A673 (cell line): Measurements from ENCODE around the gene GAL3ST2. TPM values are rescaled to one million over a fixed set of nuclear protein-coding genes. Genes with fewer than 3 reads are reported as not detected.

ENCODE experiments used
- BruUV-seq: library from RNA; stranded (reverse); fragments of 400-500 nt; replicated peaks from 2 replicates; lab custom pipeline; 2021; lab: Mats Ljungman, UMichigan
- CTCF ChIA-PET: fragments of 300-600 bp; sonication (Branson Sonifier 250); formaldehyde crosslinking; loops from one replicate; lab custom pipeline; 2022; ENCODE audit warnings: antibody characterized with exemption; lab: Charles Lee
- POLR2A ChIA-PET: fragments of 300-600 bp; sonication (Branson Sonifier 250); formaldehyde crosslinking; loops from one replicate; lab custom pipeline; 2022; ENCODE audit warnings: antibody characterized with exemption; ENCODE audit not compliant: low non-redundant PET; lab: Charles Lee
- DNase-seq: peaks from one replicate; pipeline ENCODE4 v3.0.0-alpha.2; 2015; ENCODE audit warnings: low spot score
- H3K27ac ChIP-seq: fragments of 200-600 bp; sonication (generic); 2 replicates; pipeline ENCODE4 v1.5.1; 2016; ENCODE audit warnings: mixed run types, low read depth, mild to moderate bottlenecking, mixed read lengths, antibody characterized with exemption, low read length; ENCODE audit not compliant: poor library complexity, severe bottlenecking
- H3K27me3 ChIP-seq: fragments of 200-600 bp; sonication (generic); replicated peaks from 2 replicates; pipeline ENCODE4 v1.6.1; 2017; ENCODE audit warnings: mixed run types, low read depth, mild to moderate bottlenecking, mixed read lengths, antibody characterized with exemption, low read length; ENCODE audit not compliant: insufficient read depth, poor library complexity
- H3K36me3 ChIP-seq: fragments of 200-600 bp; sonication (generic); 2 replicates; pipeline ENCODE4 v1.6.1; 2016; ENCODE audit warnings: mixed run types, mild to moderate bottlenecking, mixed read lengths, antibody characterized with exemption, low read length; ENCODE audit not compliant: insufficient read depth, poor library complexity, severe bottlenecking
- H3K4me1 ChIP-seq: fragments of 200-600 bp; sonication (generic); 2 replicates; pipeline ENCODE4 v1.6.1; 2017; ENCODE audit warnings: mixed run types, mild to moderate bottlenecking, mixed read lengths, antibody characterized with exemption, low read length; ENCODE audit not compliant: insufficient read depth, poor library complexity, severe bottlenecking
- H3K4me3 ChIP-seq: fragments of 200-600 bp; sonication (generic); 2 replicates; pipeline ENCODE4 v1.5.1; 2016; ENCODE audit warnings: low read depth, mixed run types, mild to moderate bottlenecking, mixed read lengths, low read length; ENCODE audit not compliant: poor library complexity, severe bottlenecking
- H3K9me3 ChIP-seq: fragments of 200-600 bp; sonication (generic); 2 replicates; pipeline ENCODE4 v1.6.1; 2016; ENCODE audit warnings: mixed run types, low read depth, mild to moderate bottlenecking, mixed read lengths, antibody characterized with exemption, low read length; ENCODE audit not compliant: poor library complexity, severe bottlenecking
- CTCF ChIP-seq: fragments of 300-800, 200-600 bp; sonication (generic); conservative IDR thresholded peaks from 2 replicates; pipeline ENCODE4 v1.5.1; 2017; ENCODE audit warnings: low read depth, mild to moderate bottlenecking, antibody characterized with exemption, low read length, moderate library complexity, mixed read lengths
- EZH2 ChIP-seq: fragments of 200-600 bp; sonication (generic); IDR thresholded peaks from 2 replicates; pipeline ENCODE4 v1.6.1; 2017; ENCODE audit warnings: borderline replicate concordance, low read depth, mild to moderate bottlenecking, mixed read lengths, antibody characterized with exemption, low read length; ENCODE audit not compliant: poor library complexity, severe bottlenecking
- intact Hi-C: fragments of 100-400 bp; cut with micrococcal nuclease; formaldehyde crosslinking; loops from one replicate; pipeline ENCODE4 v1.10.0; 2022; ENCODE audit not compliant: unreplicated experiment
- total RNA-seq: library from RNA; stranded (reverse); gene quantifications from 2 replicates; pipeline ENCODE4 v1.2.3, GENCODE V29; 2021

Gene GAL3ST2
- total RNA-seq, 1 experiment from 2014 or later, result 5.0 TPM

- intact Hi-C loops, result no loop called here
- DNase-seq, result no peak
- H3K27ac ChIP-seq, result no peak overlapping the region
- H3K36me3 ChIP-seq, result peaks cover 40% of the 10 kb centered on the region
- H3K27me3 ChIP-seq, result no peaks in the 10 kb centered on the region
- TF ChIP-seq EZH2 (no peak), CTCF (no peak)
- no peak overlapping the region for H3K4me3 ChIP-seq
- H3K9me3 ChIP-seq, result no peaks in the 10 kb centered on the region
- TSS peak; percentile 36 for BruUV-seq
- ChIA-PET POLR2A (no interaction called here), CTCF (no interaction called here)
- H3K4me1 ChIP-seq, result no peaks in the 10 kb centered on the region
Measured at GRCh38 chr2:241746084-241746483, 30.5 kb upstream of the GAL3ST2 start.

GRCh38 chr2:241748468-241749256 is 28.0 kb upstream of the GAL3ST2 start:
- Histone ChIP-seq H3K27me3 (no peaks in the 10 kb centered on the region), H3K4me3 (no peak overlapping the region), H3K4me1 (no peaks in the 10 kb centered on the region), H3K27ac (no peak overlapping the region), H3K36me3 (peaks cover 35% of the 10 kb centered on the region), H3K9me3 (no peaks in the 10 kb centered on the region)
- BruUV-seq, result no TSS peak
- ChIA-PET POLR2A (no interaction called here), CTCF (no interaction called here)
- TF ChIP-seq CTCF (no peak), EZH2 (no peak)
- DNase-seq, result no peak
- intact Hi-C loops, result no loop called here

- Histone ChIP-seq H3K4me1 (no peaks in the 10 kb centered on the region), H3K27me3 (no peaks in the 10 kb centered on the region), H3K9me3 (no peaks in the 10 kb centered on the region), H3K27ac (no peak overlapping the region), H3K4me3 (no peak overlapping the region), H3K36me3 (peaks cover 22% of the 10 kb centered on the region)
- ChIA-PET POLR2A (no interaction called here), CTCF (no interaction called here)
- BruUV-seq, result no TSS peak
- intact Hi-C loops, result no loop called here
- TF ChIP-seq EZH2 (no peak), CTCF (no peak)
- DNase-seq, result no peak
Measured at GRCh38 chr2:241750076-241750840, 26.4 kb upstream of the GAL3ST2 start.
